ENCODE results near the gene DCAF6.
"Not testable (repeated sequence)": the region's sequence is repeated elsewhere in the genome, so short reads cannot be mapped to it uniquely, and the experiment has no call there.

The DCAF6 gene

GRCh38 chr1:168053681-168054080 is 117.2 kb downstream of the DCAF6 start:
- H2AFZ ChIP-seq (ENCODE audit: low read depth, low read length) = no peak overlapping the region
- H4K20me1 ChIP-seq (ENCODE audit: insufficient read depth, low read length) = no peaks in the 10 kb centered on the region; the same call in 1 of the 2 replicates
- no peak overlapping the region for H3K4me3 ChIP-seq (ENCODE audit: low read length)
- H3K4me2 ChIP-seq (ENCODE audit: low read length) = no peak overlapping the region
- H3K27ac ChIP-seq (ENCODE audit: low read length) = no peak overlapping the region
- H3K4me1 ChIP-seq (ENCODE audit: low read length) = peaks cover 4% of the 10 kb centered on the region; the same call in 1 of the 2 replicates
- H3K27me3 ChIP-seq (ENCODE audit: low read depth, low read length) = no peaks in the 10 kb centered on the region
- peaks cover 7% of the 10 kb centered on the region for H3K36me3 ChIP-seq (replicated peaks; ENCODE audit: low read depth, low read length)
- no peaks in the 10 kb centered on the region for H3K79me2 ChIP-seq (ENCODE audit: low read length)
- no peak overlapping the region for H3K9ac ChIP-seq (ENCODE audit: low read length)
- TF ChIP-seq EZH2phosphoT487 (IDR thresholded peaks at IDR 0.05; ENCODE audit: low read depth) (no peak), CTCF (IDR thresholded peaks at IDR 0.05; ENCODE audit: low read depth, low read length) (no peak)
- no peaks in the 10 kb centered on the region for H3K9me3 ChIP-seq (ENCODE audit: insufficient read depth, low read length)

- peaks cover 7% of the 10 kb centered on the region for H3K36me3 ChIP-seq (replicated peaks; ENCODE audit: low read depth, low read length)
- H3K27me3 ChIP-seq (ENCODE audit: low read depth, low read length) = no peaks in the 10 kb centered on the region
- H3K4me3 ChIP-seq (ENCODE audit: low read length) = no peak overlapping the region
- no peak overlapping the region for H3K27ac ChIP-seq (ENCODE audit: low read length)
- H3K9ac ChIP-seq (ENCODE audit: low read length) = no peak overlapping the region
- no peak overlapping the region for H2AFZ ChIP-seq (ENCODE audit: low read depth, low read length)
- no peak for TF ChIP-seq EZH2phosphoT487 (IDR thresholded peaks at IDR 0.05; ENCODE audit: low read depth)
- TF ChIP-seq CTCF (IDR thresholded peaks at IDR 0.05; ENCODE audit: low read depth, low read length) = no peak
- H3K9me3 ChIP-seq (ENCODE audit: insufficient read depth, low read length) = no peaks in the 10 kb centered on the region
- H3K4me2 ChIP-seq (ENCODE audit: low read length) = no peak overlapping the region
- H3K4me1 ChIP-seq (ENCODE audit: low read length) = peaks cover 4% of the 10 kb centered on the region; the same call in 1 of the 2 replicates
- no peaks in the 10 kb centered on the region; the same call in 1 of the 2 replicates for H4K20me1 ChIP-seq (ENCODE audit: insufficient read depth, low read length)
- H3K79me2 ChIP-seq (ENCODE audit: low read length) = no peaks in the 10 kb centered on the region
These were observed 117.6 kb downstream of the DCAF6 start for GRCh38 chr1:168054117-168054516.

GRCh38 chr1:168056152-168056551 is 119.7 kb downstream of the DCAF6 start:
- H2AFZ ChIP-seq (ENCODE audit: low read depth, low read length); H4K20me1 ChIP-seq (ENCODE audit: insufficient read depth, low read length); H3K4me1 ChIP-seq (ENCODE audit: low read length); H3K4me2 ChIP-seq (ENCODE audit: low read length); H3K27me3 ChIP-seq (ENCODE audit: low read depth, low read length); H3K79me2 ChIP-seq (ENCODE audit: low read length); H3K27ac ChIP-seq (ENCODE audit: low read length); H3K4me3 ChIP-seq (ENCODE audit: low read length); H3K9me3 ChIP-seq (ENCODE audit: insufficient read depth, low read length); H3K36me3 ChIP-seq (replicated peaks; ENCODE audit: low read depth, low read length); H3K9ac ChIP-seq (ENCODE audit: low read length): not testable (repeated sequence)

GRCh38 chr1:168057355-168057754 is 120.9 kb downstream of the DCAF6 start:
- H2AFZ ChIP-seq (ENCODE audit: low read depth, low read length) = no peak overlapping the region
- H3K27ac ChIP-seq (ENCODE audit: low read length) = no peak overlapping the region
- H3K4me3 ChIP-seq (ENCODE audit: low read length) = no peak overlapping the region
- H3K9ac ChIP-seq (ENCODE audit: low read length) = no peak overlapping the region
- H3K4me2 ChIP-seq (ENCODE audit: low read length) = no peak overlapping the region
- H3K27me3 ChIP-seq (ENCODE audit: low read depth, low read length) = no peaks in the 10 kb centered on the region
- TF ChIP-seq EZH2phosphoT487 (IDR thresholded peaks at IDR 0.05; ENCODE audit: low read depth) (no peak), CTCF (IDR thresholded peaks at IDR 0.05; ENCODE audit: low read depth, low read length) (no peak)
- H3K9me3 ChIP-seq (ENCODE audit: insufficient read depth, low read length) = no peaks in the 10 kb centered on the region
- peaks cover 4% of the 10 kb centered on the region; the same call in 1 of the 2 replicates for H3K4me1 ChIP-seq (ENCODE audit: low read length)
- H3K36me3 ChIP-seq (replicated peaks; ENCODE audit: low read depth, low read length) = peaks cover 7% of the 10 kb centered on the region
- H3K79me2 ChIP-seq (ENCODE audit: low read length) = no peaks in the 10 kb centered on the region
- no peaks in the 10 kb centered on the region; the same call in 1 of the 2 replicates for H4K20me1 ChIP-seq (ENCODE audit: insufficient read depth, low read length)

- Histone ChIP-seq H3K4me3 (ENCODE audit: low read length) (no peak overlapping the region), H3K27me3 (ENCODE audit: low read depth, low read length) (no peaks in the 10 kb centered on the region), H3K36me3 (replicated peaks; ENCODE audit: low read depth, low read length) (peaks cover 4% of the 10 kb centered on the region), H3K27ac (ENCODE audit: low read length) (no peak overlapping the region), H4K20me1 (ENCODE audit: insufficient read depth, low read length) (no peaks in the 10 kb centered on the region; the same call in 1 of the 2 replicates), H3K79me2 (ENCODE audit: low read length) (no peaks in the 10 kb centered on the region), H3K9ac (ENCODE audit: low read length) (no peak overlapping the region), H3K4me2 (ENCODE audit: low read length) (no peak overlapping the region), H3K9me3 (ENCODE audit: insufficient read depth, low read length) (no peaks in the 10 kb centered on the region), H3K4me1 (ENCODE audit: low read length) (peaks cover 4% of the 10 kb centered on the region; the same call in 1 of the 2 replicates), H2AFZ (ENCODE audit: low read depth, low read length) (no peak overlapping the region)
- TF ChIP-seq CTCF (IDR thresholded peaks at IDR 0.05; ENCODE audit: low read depth, low read length) (no peak), EZH2phosphoT487 (IDR thresholded peaks at IDR 0.05; ENCODE audit: low read depth) (no peak)
These were observed 121.4 kb downstream of the DCAF6 start for GRCh38 chr1:168057921-168058320.
